ENCODE measurements around the gene PPP5C.
"Not testable (repeated sequence)": the region's sequence is repeated elsewhere in the genome, so short reads cannot be mapped to it uniquely, and the experiment has no call there.

Gene PPP5C

GRCh38 chr19:46409191-46409590 lies 62.3 kb downstream of the PPP5C start:
- DNase-seq (ENCODE audit: low read depth), result no peak

- no peak for DNase-seq (ENCODE audit: low read depth)
Observed at GRCh38 chr19:46410205-46411087, 63.6 kb downstream of the PPP5C start.

GRCh38 chr19:46411088-46411924 lies 64.4 kb downstream of the PPP5C start:
- DNase-seq (ENCODE audit: low read depth), result no peak

- no peak for DNase-seq (ENCODE audit: low read depth)
Observed at GRCh38 chr19:46411925-46412649, 65.2 kb downstream of the PPP5C start.

GRCh38 chr19:46412650-46413261 lies 65.9 kb downstream of the PPP5C start:
- DNase-seq (ENCODE audit: low read depth), result no peak

DNA sequence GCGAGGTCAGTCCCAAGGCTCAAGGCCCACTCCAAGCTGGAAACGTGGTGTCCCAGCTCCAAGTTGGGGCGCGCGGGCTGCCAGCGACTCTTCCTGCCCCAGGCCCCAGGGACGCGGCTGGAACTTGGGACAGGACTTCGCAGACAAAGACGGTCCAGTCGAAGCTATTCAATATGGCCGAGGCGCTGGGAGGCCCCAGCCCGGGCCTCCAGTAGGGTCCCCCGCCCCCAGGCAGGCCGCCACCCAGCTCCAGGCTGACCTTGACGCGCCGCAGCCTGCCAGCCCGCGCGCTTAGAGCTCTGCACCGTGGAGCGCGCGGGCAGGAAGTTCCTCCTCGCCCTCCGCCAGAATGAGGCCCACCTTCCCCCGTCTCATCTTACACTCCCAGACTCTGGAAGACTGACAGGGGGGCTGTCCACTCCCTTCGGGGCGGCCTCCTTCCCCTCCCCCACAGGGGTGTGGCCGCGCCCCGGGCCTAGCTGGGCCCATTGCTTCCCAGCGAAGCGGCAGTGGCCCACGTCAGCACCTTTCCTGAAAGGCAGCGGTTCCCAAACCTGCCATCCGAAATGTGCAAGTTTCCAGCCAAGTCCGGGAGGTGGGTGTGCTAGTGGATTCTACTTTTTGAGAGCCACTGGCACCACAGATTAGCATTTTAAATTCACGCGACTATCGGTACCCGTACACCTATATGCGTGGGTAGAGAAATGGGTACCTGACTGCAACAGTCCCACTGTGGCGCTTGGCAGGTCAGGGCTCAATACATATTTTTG lies 66.6 kb downstream of the PPP5C start, which contains the start of gene CCDC8:
Gene CCDC8 (minus strand): TSS at position 303 of the 770 bp plus-strand sequence. CDS start 754 bp downstream, outside the sequence.
- DNase-seq (ENCODE audit: low read depth), result no peak

DNA sequence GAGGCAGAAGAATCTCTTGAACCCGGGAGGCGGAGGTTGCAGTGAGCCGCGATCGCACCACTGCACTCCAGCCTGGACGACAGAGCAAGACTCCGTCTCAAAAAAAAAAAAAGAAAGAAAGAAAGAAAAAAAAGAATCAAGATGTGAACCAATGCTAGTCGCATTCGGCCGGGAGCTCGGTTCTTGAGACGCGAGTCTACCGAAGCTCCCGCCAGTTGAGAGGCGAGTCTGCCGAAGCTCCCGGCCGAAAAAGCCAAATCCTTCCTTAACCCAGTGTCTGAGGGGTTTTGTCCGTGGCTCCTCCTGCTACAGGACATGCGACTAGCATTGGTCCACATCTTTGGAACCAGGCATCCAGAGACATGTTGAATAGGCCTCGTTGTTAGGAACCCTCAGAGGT lies 68.0 kb downstream of the PPP5C start:
- DNase-seq (ENCODE audit: low read depth), result not testable (repeated sequence)

- DNase-seq (ENCODE audit: low read depth), result not testable (repeated sequence)
Observed at GRCh38 chr19:46415804-46416709, 69.2 kb downstream of the PPP5C start.

- no peak for DNase-seq (ENCODE audit: low read depth)
Observed at GRCh38 chr19:46420056-46420455, 73.2 kb downstream of the PPP5C start.

DNA sequence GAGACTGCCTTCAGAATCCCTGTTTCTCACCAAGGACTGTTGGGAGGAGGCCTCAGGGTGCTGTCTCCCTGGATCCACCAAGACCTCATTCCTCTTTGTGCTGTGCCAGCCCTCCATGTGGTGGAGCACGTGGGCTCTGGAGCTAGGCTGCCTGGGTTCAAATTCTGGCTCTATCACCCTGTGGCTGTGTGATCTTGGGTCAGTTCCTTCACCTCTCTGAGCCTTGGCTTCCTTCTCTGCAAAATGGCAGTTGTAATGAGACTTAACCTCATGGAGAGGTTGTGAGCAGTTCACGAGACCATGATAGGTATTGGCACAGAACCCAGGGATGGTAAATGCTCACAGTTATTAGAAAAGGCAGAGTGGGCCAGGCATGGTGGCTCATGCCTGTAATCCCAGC lies 75.5 kb downstream of the PPP5C start:
- DNase-seq (ENCODE audit: low read depth), result no peak

GRCh38 chr19:46423188-46423587 lies 76.3 kb downstream of the PPP5C start:
- no peak for DNase-seq (ENCODE audit: low read depth)

- no peak for DNase-seq (ENCODE audit: low read depth)
Observed at GRCh38 chr19:46426035-46426505, 79.2 kb downstream of the PPP5C start.

- DNase-seq (ENCODE audit: low read depth), result no peak
Observed at GRCh38 chr19:46426506-46427162, 79.7 kb downstream of the PPP5C start.

DNA sequence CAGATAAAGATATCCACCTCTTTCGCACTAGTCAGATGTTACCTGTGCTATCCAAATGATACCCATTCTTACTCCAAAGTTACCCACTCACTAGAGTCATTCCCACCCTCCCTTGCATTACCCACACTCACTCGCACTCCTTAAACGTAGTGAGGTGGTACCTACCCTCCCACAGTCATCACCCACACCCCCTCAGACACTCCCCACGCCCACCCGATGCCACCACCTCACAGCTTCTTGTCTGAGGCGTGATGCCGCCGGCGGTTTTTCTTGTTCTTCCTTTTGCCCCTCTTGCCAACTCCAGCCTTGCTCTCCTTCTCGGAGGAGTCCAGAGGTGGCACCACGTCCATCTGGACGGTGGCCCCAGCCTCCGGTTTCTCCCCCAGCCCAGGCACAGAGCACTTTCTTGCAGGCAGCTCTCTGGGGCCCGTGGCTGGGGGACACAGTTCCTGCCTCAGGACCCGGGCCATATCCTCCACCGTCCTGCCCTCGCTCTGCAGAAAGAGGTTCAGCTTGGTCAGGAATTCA lies 80.7 kb downstream of the PPP5C start:
- DNase-seq (ENCODE audit: low read depth), result no peak

DNA sequence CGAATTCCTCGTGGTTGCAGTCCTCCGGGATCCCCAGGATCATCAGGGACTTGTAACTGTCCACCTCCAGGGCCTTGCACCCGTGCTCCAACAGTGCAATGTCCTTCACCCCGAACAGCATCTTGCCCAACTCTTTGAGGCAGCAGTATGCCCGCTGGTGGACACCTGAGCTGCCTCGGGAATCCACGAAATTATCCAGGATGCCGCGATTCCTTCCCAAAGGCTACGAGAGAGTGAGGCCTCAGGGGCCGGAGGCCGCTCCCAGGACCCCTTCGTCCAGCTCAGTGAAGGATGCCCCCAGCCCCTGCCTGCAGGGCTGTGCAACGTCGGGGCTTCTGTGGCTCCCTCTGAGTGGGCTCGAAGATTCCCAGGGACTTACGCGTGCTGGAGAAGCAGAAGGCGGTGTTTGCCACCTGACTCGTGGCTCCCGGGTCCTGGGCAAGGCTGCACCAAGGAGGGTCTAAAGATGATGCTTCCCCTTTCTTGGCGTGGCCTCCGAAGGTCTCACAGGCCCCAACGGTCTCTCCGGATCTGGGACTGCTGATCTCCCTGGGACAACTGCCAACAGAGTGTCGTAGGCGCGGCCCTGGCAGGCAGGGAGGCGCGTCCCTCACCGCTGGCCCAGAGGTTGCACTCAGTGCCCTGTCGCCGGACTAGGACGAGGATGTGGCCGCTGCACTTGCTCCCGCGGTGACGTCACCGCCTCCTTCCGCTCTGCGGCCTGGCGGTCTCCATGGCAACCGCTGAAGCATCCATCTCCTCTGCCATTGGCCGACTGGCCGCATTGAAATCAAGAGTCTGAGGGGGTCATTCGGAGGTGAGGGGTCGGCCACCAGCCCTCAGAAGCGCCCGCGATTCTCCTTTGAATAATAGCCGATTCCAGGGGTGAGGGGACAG lies 81.6 kb downstream of the PPP5C start, which contains the start of gene PNMA8C:
Gene PNMA8C (minus strand): TSS at position 698 of the 897 bp plus-strand sequence. CDS start 577 bp downstream, at position 121.
- DNase-seq (ENCODE audit: low read depth), result no peak

- no peak for DNase-seq (ENCODE audit: low read depth)
Observed at GRCh38 chr19:46429999-46430398, 83.1 kb downstream of the PPP5C start.

GRCh38 chr19:46431824-46432223 lies 84.9 kb downstream of the PPP5C start:
- DNase-seq (ENCODE audit: low read depth), result no peak

GRCh38 chr19:46433470-46433869 lies 86.6 kb downstream of the PPP5C start:
- DNase-seq (ENCODE audit: low read depth), result not testable (repeated sequence)
